NCI-H2081 (cell line): ENCODE measurements around the gene SMIM3.
"Not testable (repeated sequence)": the region's sequence is repeated elsewhere in the genome, so short reads cannot be mapped to it uniquely, and the experiment has no call there.

ENCODE experiments used
- DNase-seq, 2 experiments: peaks; one replicate each; lab custom pipeline; 2025; lab: John Stamatoyannopoulos, UW

SMIM3 gene

DNA sequence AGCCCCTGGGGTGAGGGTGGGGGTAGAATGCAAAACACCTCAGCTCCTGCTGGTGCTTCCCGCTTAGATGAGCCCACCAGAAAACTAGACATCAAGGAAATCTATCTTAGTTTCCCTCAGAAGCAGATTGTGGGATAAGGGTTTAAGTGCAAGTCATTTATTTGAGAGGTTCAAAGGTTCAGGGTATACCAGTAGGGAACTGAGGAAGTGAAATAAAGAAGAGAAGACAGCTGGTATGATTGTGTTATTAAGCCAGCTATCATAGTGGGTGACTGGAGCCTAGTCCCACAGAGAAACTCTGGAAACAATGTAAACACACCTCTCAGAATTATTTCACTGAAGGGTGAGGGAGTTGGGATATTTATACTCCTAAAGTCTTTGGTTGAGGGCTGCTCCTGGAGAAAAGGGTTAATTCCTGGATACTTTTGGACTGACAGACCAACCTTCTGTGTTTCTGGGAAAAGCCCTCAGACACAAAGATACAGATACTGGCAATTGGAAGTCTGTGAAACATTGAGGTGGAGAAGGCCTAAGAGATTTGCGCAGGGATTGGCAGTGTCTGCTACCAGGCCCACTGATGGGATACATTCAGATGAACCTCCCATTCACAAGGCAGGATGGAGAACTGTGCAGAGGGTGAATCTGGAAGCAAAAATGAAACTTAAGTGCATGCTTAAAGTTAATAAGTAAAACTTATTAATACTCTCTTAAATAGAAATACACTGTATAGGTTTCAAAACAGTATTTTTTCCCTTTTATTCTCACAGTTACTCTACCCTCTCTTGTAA is 13.4 kb upstream of the SMIM3 start:
- DNase-seq, result no peak

DNA sequence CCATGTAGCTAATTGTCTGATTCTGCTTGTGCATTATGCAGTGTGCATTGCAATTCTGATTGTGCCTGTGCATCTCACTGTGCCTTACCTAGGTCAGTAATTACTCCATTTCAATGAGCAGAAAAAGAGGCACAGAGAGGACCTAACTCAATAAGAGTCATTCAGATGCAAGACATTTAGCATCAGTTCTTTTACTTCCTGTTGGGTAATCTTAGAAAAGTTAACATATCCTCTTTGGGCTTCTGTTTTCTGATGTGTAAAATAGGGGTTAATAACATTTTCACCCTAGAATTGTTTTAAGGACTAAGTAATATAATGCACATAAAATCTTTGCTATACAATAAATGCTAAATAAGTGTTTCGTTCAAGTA is 12.8 kb upstream of the SMIM3 start:
- no peak for DNase-seq

DNA sequence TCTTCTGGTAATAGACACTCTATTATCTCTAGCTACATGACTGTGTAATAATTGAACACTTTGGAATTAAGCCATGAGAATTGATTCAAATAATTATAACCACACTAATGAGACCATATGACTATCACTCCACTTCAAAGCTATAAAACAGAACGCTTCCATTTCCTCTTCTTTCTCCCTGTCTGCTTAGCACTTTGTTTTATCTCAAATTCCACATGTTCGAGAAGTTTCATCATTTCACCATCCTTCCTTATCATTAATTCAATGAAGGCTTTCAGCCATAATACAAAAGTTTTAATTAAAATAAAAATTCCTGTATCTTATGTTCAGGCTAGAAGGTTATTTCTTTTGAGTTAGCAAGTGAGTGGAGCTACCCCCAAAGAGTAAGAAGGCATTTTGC is 12.3 kb upstream of the SMIM3 start:
- no peak for DNase-seq

DNA sequence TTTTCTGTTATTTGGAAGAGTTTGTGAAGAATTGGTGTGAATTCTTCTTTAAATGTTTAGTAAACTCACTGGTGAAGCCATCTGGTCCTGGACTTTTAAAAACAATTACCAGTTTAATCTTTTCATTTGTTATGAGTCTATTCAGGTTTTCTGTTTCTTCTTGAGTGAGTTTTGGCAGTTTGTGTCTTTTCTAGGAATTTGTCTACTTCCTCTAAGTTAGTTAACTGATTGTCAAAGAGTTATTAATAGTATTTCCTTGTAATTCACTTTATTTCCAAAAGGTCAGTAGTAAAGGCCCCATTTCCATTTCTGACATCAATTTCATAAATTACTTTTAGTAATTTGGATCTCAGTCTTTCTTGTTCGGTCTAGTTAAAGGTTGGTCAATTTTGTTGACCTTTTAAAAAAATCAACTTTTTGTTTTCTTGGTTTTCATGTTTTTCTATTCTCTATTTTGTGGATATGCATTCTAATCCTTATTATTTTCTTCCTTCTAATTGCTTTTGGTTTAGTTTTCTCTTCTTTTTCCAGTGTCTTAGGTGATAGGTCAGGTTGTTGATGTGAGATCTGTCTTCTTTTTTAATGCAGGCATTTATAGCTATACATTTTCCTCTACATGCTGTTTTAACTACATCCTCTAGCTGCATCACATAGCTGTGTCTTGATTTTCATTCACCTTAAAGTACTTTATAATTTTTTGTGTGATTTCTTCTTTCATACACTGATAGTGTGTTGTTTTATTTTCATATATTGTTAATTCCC is 7.3 kb upstream of the SMIM3 start:
- DNase-seq, result no peak

DNA sequence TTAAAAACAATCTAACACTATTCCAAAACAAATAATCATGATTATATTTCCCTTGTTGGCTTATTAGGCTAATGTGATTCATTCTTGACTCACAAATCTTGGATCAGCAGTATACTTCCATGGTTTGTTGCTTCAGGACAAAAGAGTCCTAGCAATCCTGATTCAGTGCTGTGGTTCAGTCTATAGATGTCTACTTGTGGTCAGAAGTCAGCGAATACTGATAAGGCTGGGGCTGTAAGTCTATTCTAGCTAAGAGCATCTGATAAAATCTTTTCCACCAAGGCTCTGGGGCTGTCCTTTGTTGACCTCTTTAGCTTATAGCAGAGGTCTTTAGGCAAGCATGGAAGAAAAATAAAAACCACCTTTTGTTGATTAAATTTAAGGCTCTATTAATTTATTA is 4.4 kb upstream of the SMIM3 start:
- DNase-seq, result no peak

DNA sequence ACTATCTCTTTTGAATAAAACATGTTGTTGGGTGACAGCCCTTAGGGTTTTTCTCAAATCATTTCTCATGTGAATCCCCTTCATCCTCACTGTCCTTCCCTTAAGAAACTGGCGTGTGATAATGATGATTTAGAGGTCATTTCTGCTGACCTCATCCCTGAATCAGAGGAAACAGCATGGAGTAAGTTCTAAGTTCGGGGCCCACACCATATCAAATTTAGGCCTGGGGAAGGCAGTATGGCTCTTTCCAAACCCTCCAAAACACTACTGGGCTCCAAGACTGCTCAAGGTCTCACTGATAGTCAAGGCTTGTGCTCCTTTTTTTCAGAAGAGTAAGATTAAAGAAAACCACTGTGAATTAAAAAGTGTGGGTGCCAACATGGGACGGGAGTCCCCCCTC is 872 bp upstream of the SMIM3 start:
- DNase-seq, result no peak

DNA sequence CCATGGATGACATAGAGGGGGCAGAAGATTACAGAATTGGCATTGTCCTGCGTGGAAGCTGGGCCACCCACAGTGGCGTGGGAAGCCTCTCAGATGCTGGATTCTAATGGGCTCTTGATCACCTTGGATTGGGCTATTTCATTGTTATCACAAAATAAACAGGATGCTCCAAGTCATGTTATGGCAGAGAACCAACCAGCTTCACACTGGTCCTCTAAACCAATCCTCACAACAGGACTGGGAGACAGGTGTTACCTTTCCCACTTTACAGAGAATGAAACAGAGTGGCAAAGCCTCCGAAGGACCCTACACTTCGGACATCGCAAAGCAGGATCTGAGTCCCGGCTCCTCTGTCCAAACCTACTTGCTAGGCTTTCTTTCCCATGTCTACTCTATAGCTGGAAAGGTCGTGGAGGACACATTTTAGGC is 455 bp upstream of the SMIM3 start:
- DNase-seq, result no peak

DNA sequence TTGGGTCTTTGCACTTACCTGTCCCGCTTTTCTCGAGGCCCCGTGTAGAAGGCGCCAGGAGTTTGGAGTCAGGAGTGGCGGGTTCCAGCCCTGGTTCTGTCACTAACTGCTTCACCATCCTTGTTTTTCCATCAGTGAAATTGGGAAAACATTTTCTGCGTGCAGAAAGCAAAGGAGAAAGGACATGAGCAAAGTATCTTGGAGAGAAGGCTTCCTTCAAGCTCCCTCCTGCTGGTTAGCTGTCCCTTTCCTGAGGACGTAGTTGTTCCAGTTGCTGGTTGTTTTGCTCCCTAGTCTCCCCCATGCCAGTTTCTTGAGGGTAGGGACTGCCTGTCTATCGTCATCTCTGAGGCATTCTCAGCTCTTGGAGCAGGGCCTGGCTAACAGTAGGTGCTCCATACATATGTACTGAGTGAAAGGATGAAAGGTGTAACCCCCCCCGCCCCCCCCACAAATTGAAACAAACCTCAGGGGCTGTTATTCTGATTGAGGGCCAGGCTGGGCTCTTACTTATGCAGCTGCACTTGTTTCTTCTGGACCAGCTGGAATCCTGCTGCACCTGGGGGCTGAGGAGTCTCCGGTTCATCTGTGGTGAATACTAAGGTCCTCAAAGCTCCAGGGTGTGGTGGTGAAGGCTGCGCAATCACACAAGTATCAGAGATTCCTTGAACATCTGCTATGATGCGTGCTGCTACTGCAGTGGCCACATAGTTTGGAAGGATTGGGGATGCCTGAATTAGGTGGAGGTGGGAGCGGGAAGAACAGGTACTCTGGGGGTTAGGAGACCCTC is 1.0 kb downstream of the SMIM3 start:
- DNase-seq, result no peak

DNA sequence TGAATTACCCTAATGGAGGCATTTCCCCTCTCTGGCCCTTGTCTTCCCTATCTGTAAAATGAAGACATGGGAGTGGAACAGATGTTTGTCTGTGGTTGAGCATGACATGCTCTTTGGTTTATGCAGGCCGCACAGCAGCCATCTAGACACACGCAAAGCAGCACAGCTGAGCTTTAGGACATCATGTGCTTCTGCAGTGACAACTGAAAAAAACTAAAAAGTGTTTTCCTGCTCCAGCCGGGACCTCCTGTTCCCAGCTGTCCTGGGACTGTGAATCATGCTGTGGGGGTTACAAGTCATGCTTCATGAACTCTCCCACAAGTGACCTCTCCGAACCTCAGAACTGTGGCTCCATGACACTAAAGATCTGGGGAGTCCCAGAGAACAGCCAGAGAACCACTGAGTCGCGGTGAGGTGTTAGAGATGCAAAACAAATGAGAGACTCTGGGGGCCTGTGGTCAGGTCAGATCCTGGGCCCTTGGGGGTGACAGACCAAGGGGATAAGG is 1.7 kb downstream of the SMIM3 start:
- no peak for DNase-seq

DNA sequence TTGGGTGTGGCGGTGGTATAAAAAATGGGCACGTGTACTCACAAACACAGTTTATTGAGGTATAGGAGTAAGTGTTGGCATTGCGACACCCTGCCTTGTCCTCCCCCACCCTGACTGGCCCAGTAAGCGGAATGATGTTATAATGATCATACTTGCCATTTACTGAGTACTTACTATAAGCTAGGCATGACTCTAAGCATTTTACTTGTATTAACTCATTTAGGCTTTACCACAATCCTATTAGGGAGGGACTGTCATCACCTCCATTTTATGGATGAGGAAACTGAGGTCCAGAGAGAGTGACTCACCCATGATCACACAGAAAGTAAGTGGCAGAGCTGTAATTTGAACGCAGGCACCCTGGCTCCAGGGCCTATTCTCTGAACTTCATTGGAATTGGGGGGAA is 2.3 kb downstream of the SMIM3 start:
- DNase-seq, result no peak

DNA sequence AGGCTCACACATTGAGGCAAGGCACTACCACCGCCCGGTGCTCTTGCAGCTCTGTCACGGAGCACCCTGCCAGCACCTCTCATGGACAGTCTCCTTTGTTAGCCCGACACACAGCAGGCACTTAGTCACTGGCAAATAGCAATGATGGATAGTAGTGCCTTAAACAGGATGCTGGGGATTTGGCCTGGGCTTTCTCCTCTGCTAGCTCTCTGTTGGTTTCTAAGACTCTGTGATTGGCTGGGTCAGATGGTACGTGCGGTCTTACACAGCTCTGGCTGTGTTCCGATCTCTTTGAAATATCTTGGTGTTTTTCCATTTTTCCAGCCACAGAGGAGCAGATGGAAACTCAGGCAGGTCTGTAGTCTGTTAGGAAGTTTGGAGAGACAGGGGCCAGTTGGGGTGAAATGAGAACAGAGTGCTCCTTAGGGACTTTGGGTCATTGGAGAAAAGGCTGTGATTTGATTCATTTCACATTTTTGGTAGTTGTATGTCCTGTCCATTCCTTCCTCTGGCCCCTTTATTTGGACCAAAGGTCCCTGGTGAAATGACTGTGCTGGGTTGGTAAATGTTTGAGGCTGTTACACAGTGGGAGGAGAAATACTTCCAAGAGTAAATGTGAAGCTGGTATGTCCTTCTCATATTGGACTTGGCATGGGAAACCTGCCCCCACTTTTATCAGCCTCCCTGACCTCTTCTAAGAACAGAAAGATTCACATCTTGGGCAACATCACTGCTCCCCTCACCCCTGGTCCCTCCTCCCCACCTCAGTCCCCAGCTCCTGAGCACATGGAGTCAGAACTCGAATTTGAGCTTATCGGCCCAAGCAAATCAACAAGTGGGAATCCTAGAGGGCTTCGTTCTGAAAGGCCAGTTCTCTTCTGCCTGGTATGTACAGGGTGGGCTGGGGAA is 3.4 kb downstream of the SMIM3 start:
- peak in 1 of 2 experiments; percentile 55 for DNase-seq

DNA sequence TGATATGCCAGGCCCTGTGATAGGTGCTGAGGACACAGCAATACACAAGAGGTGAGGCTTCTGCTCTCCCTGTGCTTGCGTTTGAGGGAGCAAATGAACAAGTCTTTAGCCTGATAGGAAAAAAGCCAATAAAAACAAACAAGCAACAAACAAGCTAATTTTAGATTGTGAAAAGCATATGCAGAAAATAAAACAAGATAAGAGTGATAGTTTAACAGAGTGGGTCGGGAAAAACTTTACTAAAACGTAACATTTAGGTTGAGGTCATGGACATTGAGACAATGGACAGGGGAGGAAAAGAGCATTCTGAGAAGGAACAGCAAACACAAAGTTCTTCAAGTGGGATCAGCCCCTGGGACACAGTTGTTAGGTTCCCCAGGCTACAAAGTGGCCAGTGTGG is 4.3 kb downstream of the SMIM3 start:
- DNase-seq, result no peak

DNA sequence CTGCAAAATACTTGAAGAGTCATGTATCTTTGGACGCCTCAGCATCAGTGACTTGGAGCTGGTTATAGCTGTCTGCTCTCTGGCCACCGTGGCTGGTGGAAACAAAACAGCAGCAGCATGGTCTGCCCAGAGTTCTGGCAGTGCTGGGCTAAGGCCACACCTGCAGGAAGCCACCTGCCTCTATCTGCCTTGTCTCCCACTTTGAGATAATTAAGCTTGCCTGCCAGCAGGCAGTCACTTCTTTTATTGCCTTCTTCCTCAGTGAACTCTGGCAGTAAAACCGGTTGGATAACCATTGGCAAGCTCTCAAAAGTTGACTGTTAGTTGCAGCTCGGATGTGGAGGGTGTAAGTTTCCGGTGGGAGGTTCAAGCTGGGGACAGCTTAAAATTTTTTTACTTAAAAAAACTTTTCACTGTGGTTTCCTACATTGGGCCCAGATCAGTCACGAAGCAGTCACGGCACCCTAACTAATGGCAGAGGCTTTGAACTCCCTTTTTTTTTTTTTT is 4.9 kb downstream of the SMIM3 start:
- peak; percentile 55 to 88 for DNase-seq

DNA sequence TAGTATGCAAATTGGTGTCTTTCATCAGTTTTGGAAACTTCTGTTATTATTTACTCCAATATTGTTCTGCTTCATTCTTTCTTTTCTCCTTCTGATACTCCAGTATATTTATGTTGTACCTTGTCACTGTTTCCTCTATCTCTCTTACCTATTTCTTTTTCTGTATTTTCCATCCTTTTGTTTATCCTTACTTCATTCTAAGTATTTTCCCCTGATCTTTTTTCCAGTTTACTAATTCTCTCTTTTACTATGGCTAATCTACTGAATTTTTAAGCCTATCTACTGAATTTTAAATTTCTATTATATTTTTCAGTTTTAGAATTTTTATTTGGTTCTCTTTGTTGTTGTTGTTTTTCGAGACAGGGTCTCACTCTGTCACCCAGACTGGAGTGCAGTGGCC is 7.4 kb downstream of the SMIM3 start:
- DNase-seq, result no peak

DNA sequence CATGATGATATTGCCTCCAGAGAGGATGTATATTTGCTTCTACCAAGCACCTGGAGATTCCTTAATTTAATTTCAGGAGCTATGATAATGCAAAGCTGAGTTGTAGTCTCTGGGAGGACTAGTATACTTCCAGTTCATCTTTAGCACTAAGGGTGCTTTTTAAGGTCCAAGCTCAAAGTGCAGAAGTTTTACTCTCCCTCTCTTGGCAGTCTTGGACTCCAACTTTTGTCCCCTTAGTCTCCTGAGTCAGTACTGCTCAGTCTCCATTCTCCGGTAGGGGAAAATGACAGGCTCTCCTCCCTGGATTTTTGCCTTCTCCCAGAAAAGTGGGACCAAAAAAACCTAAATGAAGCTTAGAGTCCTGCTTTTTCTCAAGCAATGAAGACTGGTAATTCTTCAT is 8.3 kb downstream of the SMIM3 start:
- no peak for DNase-seq

DNA sequence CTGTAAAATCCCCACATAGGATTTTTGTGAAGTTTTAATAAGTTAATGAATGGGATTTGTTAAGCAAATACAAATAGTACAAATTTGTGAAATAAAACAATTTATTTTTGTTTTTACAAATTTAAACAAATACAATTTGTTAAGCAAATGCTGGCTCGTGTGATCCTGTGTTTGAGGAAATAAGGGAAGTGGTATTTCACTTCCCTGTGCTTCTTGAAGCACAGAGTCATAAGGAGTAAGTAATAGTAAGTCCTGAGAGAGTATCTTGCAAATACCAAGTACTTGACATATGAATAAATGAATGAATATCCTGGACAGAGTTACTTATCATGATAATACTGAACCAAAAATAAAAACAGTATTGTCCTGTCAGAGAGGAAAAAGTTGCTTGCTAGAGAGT is 9.1 kb downstream of the SMIM3 start:
- no peak for DNase-seq

DNA sequence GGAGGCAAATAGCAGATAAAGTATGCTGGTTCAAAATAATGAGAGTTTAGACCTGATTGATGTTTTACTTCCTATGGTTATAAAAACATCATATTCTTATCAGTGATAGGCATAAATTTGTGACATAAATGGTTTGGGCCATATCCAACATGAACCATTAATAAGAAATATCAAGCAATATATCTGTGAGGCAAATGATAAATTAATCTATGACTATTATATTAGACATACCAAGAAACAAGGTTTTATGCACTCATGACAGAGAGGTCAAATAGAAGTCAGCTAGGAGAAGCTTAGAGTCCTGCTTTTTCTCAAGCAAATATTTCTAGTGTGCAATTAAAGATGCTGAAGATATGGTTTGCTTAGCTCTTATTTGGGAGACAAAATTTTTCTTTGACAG is 10.4 kb downstream of the SMIM3 start:
- no peak for DNase-seq

DNA sequence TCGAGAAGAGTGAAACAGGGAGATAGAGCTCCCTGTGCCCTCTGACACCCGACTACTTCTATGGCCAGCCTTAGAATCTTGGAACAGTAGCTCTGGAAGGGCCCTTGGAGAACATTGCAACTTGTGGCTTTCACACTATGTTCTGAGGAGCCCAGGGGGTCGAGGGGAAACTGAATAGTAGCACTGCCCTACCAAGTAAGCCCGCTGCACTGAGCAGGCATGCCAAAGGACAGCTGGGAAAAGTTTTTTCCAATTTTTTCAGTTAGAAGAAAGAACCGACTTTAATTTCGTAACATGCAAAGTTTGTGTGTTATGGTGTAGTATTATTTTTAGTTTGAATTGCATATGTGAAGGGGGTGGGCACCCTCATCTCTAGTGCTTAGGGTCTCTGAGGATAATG is 10.9 kb downstream of the SMIM3 start:
- DNase-seq, result no peak

DNA sequence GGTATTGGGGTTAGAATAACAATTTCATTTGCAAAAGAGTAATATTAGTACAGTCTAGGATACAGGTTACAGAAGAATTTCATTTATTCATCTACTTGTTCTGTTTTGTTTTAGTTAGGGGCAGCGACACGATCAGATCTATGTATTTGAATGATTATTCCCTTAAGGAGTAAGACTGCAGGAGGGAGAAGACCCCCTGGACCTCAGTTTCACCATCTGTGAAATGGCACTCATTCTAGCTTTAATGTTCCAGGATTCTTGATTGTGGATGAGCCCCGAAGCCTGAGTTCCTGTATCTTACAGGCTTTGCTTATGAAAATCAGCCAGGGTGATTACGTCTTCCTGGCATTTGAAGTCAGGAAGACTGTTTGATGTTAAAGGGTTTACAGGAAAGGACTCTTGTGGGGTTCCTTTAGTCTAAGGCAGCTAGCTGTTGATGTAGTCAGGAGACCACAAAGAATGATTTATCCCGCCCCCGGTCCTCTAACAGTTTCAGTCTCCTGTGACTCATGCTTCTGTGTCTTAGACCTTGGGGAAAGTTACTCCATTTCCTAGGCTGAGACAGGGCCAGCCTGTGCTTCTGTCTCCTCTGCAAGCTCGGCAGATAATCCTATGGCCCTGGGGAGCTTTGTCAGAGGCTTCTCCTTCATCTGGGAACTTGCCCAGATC is 11.5 kb downstream of the SMIM3 start:
- no peak for DNase-seq

DNA sequence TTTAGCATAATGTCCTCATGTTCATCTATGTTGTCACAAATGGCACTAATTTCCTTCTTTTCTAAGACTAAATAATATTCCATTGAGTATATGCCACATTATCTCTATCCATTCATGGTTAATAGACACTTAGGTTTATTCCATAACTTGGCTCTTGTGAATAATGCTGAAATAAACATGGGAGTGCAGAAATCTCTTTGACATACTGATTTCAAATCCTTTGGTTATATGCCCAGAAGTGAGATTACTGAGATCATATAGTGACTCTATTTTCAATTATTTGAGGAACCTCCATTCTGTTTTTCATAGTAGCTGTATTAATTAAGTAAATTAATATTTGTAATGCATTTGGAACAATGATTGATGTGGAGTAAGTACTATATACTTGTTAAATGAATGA is 13.0 kb downstream of the SMIM3 start:
- DNase-seq, result no peak

DNA sequence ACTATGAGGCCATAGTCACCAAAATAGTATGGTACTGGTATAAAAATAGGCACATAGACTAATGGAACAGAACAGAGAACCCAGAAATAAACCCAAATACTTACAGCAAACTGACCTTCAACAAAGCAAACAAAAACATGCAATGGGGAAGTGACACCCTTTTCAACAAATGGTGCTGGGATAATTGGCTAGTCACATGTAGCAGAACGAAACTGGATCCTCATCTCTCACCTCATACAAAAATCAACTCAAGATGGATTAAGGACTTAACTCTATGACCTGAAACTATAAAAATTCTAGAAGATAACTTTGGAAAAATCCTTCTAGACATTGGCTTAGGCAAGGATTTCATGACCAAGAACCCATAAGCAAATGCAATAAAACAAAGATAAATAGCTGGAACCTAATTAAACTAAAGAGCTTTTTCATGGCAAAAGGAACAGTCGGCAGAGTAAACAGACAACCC is 14.9 kb downstream of the SMIM3 start:
- DNase-seq, result not testable (repeated sequence)
